Measurements from ENCODE around the gene CCL8. TPM values are rescaled to one million over a fixed set of nuclear protein-coding genes. Genes with fewer than 3 reads are reported as not detected.
"Not testable (repeated sequence)": the region's sequence is repeated elsewhere in the genome, so short reads cannot be mapped to it uniquely, and the experiment has no call there.

CCL8 gene
- total RNA-seq, 2 experiments from 2014 or later = not detected

GRCh38 chr17:34318474-34318873, 761 bp upstream of the CCL8 start:
- no peak overlapping the region for H3K4me3 Mint-ChIP-seq
- H3K9me3 Mint-ChIP-seq = no peaks in the 10 kb centered on the region
- ChIA-PET CTCF (interaction anchor here (2.0 kb wide), 1 partner anchor 43 kb away, joined by 7 read pairs; no protein-coding TSS in a partner anchor), POLR2A (no interaction called here)
- intact Hi-C loops (cut with micrococcal nuclease) = no loop called here
- ATAC-seq (peak; percentile 45), DNase-seq (peak; percentile 29)
- no peak overlapping the region for H3K27ac Mint-ChIP-seq
- TF ChIP-seq, protein P1, sequence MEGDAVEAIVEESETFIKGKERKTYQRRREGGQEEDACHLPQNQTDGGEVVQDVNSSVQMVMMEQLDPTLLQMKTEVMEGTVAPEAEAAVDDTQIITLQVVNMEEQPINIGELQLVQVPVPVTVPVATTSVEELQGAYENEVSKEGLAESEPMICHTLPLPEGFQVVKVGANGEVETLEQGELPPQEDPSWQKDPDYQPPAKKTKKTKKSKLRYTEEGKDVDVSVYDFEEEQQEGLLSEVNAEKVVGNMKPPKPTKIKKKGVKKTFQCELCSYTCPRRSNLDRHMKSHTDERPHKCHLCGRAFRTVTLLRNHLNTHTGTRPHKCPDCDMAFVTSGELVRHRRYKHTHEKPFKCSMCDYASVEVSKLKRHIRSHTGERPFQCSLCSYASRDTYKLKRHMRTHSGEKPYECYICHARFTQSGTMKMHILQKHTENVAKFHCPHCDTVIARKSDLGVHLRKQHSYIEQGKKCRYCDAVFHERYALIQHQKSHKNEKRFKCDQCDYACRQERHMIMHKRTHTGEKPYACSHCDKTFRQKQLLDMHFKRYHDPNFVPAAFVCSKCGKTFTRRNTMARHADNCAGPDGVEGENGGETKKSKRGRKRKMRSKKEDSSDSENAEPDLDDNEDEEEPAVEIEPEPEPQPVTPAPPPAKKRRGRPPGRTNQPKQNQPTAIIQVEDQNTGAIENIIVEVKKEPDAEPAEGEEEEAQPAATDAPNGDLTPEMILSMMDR (IDR thresholded peaks at IDR 0.05) = no peak
- H3K36me3 Mint-ChIP-seq (ENCODE audit: low read depth) = no peaks in the 10 kb centered on the region
- no peaks in the 10 kb centered on the region for H3K4me1 Mint-ChIP-seq (ENCODE audit: low read depth)
- peaks cover 7% of the 10 kb centered on the region for H3K27me3 Mint-ChIP-seq

DNA sequence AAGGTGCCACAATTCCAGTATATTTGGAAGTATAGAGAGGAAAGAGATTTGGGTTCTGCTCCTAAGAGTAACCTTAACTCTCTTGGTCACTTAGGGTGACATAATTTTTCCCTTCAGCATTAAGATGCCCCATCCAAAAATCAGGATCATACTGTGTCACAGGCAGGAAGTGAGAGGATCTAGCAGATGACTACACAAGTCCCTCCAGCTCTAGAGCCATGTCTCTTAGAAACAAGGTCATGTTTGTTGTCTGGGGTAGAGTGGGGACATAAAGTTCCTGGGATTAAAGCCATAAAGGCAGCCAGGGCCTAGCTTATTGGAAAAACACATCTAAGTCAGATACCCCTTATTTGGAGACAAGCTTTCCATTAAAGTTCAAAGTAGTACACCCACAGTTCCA, 2.7 kb downstream of the CCL8 start:
- intact Hi-C loops (cut with micrococcal nuclease) = no loop called here
- Mint-ChIP-seq H3K27ac (no peak overlapping the region), H3K9me3 (peaks cover 8% of the 10 kb centered on the region), H3K36me3 (ENCODE audit: low read depth) (no peaks in the 10 kb centered on the region), H3K4me3 (no peak overlapping the region), H3K4me1 (ENCODE audit: low read depth) (no peaks in the 10 kb centered on the region), H3K27me3 (peaks cover 2% of the 10 kb centered on the region)
- ChIA-PET CTCF (interaction anchor here (1.1 to 3.5 kb wide), 3 partner anchors 20 to 121 kb away, joined by 3 to 14 read pairs (median 10); no protein-coding TSS in a partner anchor), POLR2A (no interaction called here)
- TF ChIP-seq, protein P1 (IDR thresholded peaks at IDR 0.05) = no peak
- no peak for DNase-seq
- ATAC-seq = no peak

DNA sequence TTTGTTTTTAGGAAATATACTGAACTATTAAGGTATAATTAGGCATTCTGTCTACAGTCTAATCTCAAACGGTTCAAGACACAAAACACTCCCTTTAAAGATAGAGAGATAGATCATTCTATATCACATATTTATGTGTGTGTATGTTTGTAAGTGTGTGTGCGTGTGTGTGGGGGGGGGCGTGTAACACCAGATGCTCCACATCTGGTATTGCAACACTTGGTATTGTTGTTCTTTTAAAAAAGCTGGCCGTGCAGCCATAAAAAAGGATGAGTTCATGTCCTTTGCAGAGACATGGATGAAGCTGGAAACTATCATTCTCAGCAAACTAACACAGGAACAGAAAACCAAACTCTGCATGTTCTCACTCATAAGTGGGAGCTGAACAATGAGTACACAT, 8.3 kb downstream of the CCL8 start:
- intact Hi-C loops (cut with micrococcal nuclease); H3K36me3 Mint-ChIP-seq (ENCODE audit: low read depth); POLR2A ChIA-PET; DNase-seq; H3K27ac Mint-ChIP-seq; H3K9me3 Mint-ChIP-seq; H3K27me3 Mint-ChIP-seq; H3K4me3 Mint-ChIP-seq; H3K4me1 Mint-ChIP-seq (ENCODE audit: low read depth); ATAC-seq: not testable (repeated sequence)
- CTCF ChIA-PET = interaction anchor here (1.9 kb wide), 1 partner anchor 33 kb away, joined by 10 read pairs; no protein-coding TSS in a partner anchor

- intact Hi-C loops (cut with micrococcal nuclease) = no loop called here
- Mint-ChIP-seq H3K36me3 (ENCODE audit: low read depth) (no peaks in the 10 kb centered on the region), H3K9me3 (no peaks in the 10 kb centered on the region), H3K4me3 (no peak overlapping the region), H3K4me1 (ENCODE audit: low read depth) (no peaks in the 10 kb centered on the region), H3K27ac (no peak overlapping the region), H3K27me3 (peaks cover 18% of the 10 kb centered on the region)
- POLR2A ChIA-PET = no interaction called here
- no peak for DNase-seq
- TF ChIP-seq, protein P1 (IDR thresholded peaks at IDR 0.05) = no peak
- no peak for ATAC-seq
- CTCF ChIA-PET = no interaction called here
Observed at GRCh38 chr17:34337701-34338100, 18.5 kb downstream of the CCL8 start.

DNA sequence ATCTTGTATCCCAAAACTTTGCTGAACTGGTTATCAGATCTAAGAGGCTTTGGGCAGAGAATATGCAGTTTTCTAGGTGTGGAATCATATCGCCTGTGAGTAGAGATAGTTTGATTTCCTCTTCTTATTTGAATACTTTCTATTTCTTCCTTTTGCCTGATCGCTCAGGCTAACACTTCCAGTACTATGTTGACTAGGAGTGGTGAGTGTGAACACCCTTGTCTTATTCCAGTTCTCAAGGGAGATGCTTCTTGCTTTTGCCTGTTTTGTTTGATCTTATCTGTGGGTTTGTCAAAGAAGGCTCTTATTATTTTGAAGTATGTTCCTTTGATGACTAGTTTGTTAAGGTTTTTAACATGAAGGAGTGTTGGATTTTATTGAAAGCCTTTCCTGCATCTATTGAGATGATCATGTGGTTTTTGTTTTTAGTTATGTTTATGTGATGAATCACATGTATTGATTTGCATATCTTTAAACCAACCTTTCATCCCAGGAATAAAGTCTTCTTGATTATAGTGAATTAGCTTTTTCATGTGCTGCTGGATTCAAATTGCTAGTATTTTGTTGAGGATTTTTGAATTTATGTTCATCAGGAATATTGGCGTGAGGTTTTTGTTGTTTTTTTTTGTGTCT, 20.0 kb downstream of the CCL8 start:
- H3K9me3 Mint-ChIP-seq = no peaks in the 10 kb centered on the region
- H3K27me3 Mint-ChIP-seq = peaks cover 27% of the 10 kb centered on the region
- TF ChIP-seq, protein P1 (IDR thresholded peaks at IDR 0.05) = no peak
- no peaks in the 10 kb centered on the region for H3K36me3 Mint-ChIP-seq (ENCODE audit: low read depth)
- DNase-seq (no peak), ATAC-seq (no peak)
- no peak overlapping the region for H3K27ac Mint-ChIP-seq
- intact Hi-C loops (cut with micrococcal nuclease) = no loop called here
- no peaks in the 10 kb centered on the region for H3K4me1 Mint-ChIP-seq (ENCODE audit: low read depth)
- H3K4me3 Mint-ChIP-seq = no peak overlapping the region
- CTCF ChIA-PET = interaction anchor here (1.3 kb wide), 1 partner anchor 139 kb away, joined by 3 read pairs; no protein-coding TSS in a partner anchor
- POLR2A ChIA-PET = no interaction called here
